Measurements from ENCODE around the gene TNFSF18.

DNA sequence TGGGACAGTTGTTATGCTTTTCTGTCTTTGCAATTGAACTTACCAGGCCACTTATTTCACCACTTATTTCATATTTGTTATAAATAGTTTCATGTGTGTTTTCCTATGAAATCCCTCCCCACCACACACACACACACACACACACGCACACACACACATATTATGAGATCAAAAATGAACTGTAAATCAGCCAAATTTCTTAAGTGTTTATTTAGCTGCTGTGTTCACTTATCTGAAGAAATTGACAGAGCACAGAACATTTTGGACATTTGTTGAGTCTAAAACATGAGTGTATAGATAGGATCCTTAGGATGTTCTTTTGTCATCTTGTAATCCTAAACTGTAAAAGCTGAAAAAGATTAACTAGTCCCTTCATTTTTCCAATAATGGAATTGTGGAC is 7.8 kb upstream of the TNFSF18 start:
- TF ChIP-seq, protein P1, sequence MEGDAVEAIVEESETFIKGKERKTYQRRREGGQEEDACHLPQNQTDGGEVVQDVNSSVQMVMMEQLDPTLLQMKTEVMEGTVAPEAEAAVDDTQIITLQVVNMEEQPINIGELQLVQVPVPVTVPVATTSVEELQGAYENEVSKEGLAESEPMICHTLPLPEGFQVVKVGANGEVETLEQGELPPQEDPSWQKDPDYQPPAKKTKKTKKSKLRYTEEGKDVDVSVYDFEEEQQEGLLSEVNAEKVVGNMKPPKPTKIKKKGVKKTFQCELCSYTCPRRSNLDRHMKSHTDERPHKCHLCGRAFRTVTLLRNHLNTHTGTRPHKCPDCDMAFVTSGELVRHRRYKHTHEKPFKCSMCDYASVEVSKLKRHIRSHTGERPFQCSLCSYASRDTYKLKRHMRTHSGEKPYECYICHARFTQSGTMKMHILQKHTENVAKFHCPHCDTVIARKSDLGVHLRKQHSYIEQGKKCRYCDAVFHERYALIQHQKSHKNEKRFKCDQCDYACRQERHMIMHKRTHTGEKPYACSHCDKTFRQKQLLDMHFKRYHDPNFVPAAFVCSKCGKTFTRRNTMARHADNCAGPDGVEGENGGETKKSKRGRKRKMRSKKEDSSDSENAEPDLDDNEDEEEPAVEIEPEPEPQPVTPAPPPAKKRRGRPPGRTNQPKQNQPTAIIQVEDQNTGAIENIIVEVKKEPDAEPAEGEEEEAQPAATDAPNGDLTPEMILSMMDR (IDR thresholded peaks at IDR 0.05), result no peak
- no peak for TF ChIP-seq POLR2AphosphoS5 (IDR thresholded peaks at IDR 0.05)

Measured in breast epithelium (tissue), 3 donors.